GM23338 (cell line): ENCODE data around the gene FBXO30. TPM values are rescaled to one million over a fixed set of nuclear protein-coding genes. Genes with fewer than 3 reads are reported as not detected.

Experiments used
- CREB1 ChIP-seq: fragments of 250-450 bp; sonication (Bioruptor Pico); IDR thresholded peaks from 2 replicates; pipeline ENCODE4 v1.5.0; 2020; ENCODE audit warnings: low read depth, mild to moderate bottlenecking, moderate library complexity
- CTCF ChIP-seq, 2 experiments: fragments of 200-600 bp in 1 of 2; sonication (generic) in 1 of 2; conservative IDR thresholded peaks; 2 replicates each; pipeline versions ENCODE4 v1.5.1 to v1.6.1; 2016 to 2017; ENCODE audit warnings: antibody characterized with exemption in 2 of 2, low read depth in 2 of 2, mild to moderate bottlenecking in 2 of 2, moderate library complexity in 1 of 2
- EZH2 ChIP-seq: fragments of 200-600 bp; sonication (generic); IDR thresholded peaks from one replicate; pipeline ENCODE4 v1.8.0; 2017; ENCODE audit warnings: antibody characterized with exemption, mild to moderate bottlenecking, low read depth; ENCODE audit not compliant: unreplicated experiment
- EZH2phosphoT487 ChIP-seq: fragments of 200-600 bp; sonication (generic); IDR thresholded peaks from one replicate; pipeline ENCODE4 v1.8.1; 2018; ENCODE audit warnings: antibody characterized with exemption; ENCODE audit not compliant: unreplicated experiment
- NANOG ChIP-seq: IDR thresholded peaks from 2 replicates; pipeline ENCODE4 v1.6.1; 2016; ENCODE audit warnings: antibody characterized with exemption, borderline replicate concordance
- POLR2AphosphoS5 ChIP-seq: IDR thresholded peaks from 2 replicates; pipeline ENCODE4 v1.6.1; 2016; ENCODE audit warnings: antibody characterized with exemption, low read depth
- REST ChIP-seq: IDR thresholded peaks from one replicate; pipeline ENCODE4 v1.6.1; 2018; ENCODE audit warnings: antibody characterized with exemption; ENCODE audit not compliant: unreplicated experiment
- STAT1 ChIP-seq: IDR thresholded peaks from one replicate; pipeline ENCODE4 v1.6.1; 2016; ENCODE audit warnings: antibody characterized with exemption; ENCODE audit not compliant: unreplicated experiment
- ZNF114 ChIP-seq: fragments of 250-450 bp; sonication (Bioruptor Pico); IDR thresholded peaks from 2 replicates; pipeline ENCODE4 v1.5.0; 2020; ENCODE audit warnings: mild to moderate bottlenecking, moderate library complexity
- ZNF462 ChIP-seq: fragments of 250-450 bp; sonication (Bioruptor Pico); IDR thresholded peaks from 2 replicates; pipeline ENCODE4 v1.5.0; 2020; ENCODE audit warnings: mild to moderate bottlenecking, moderate library complexity
- polyA plus RNA-seq: library from polyadenylated mRNA; unstranded; fragments of >200 nt; fragmentation: Nextera tagmentation; extraction: Ambion mirVana; gene quantifications from 2 replicates; pipeline ENCODE4 v1.2.1, GENCODE V29; 2016
- total RNA-seq: library from RNA; depleted of rRNA; stranded (reverse); fragments of >200 nt; shearing (Covaris generic); gene quantifications from 2 replicates; pipeline ENCODE4 v1.2.3, GENCODE V29; 2014

Gene FBXO30
- total and polyA plus RNA-seq, 2 experiments from 2014 or later = 6.5 to 21.3 TPM

GRCh38 chr6:145836772-145837171, 22.2 kb upstream of the FBXO30 start (continued):
- TF ChIP-seq ZNF462 = no peak
- TF ChIP-seq ZNF114 (CRISPR knock-in tag) = no peak
- TF ChIP-seq EZH2phosphoT487 = no peak
- no peak for TF ChIP-seq CTCF (conservative IDR thresholded peaks at IDR 0.05; ENCODE audit: low read depth in 2 of 2)
- no peak for TF ChIP-seq EZH2
- no peak for TF ChIP-seq NANOG
- no peak for TF ChIP-seq STAT1
- no peak for TF ChIP-seq REST
- no peak for TF ChIP-seq CREB1 (CRISPR knock-in tag)
- no peak for TF ChIP-seq POLR2AphosphoS5
